RWPE1 (cell line): Measurements from ENCODE around the gene PTPN4.

Source experiments
- CTCF ChIA-PET: fragments of 350-600 bp; sonication (Branson Sonifier 250); formaldehyde crosslinking; extraction: SDS; loops from one replicate; lab custom pipeline; 2021; lab: Yijun Ruan, JAX
- POLR2A ChIA-PET: fragments of 400-600 bp; formaldehyde crosslinking; extraction: SDS; loops from one replicate; lab custom pipeline; 2020; ENCODE audit warnings: antibody characterized with exemption; ENCODE audit not compliant: low non-redundant PET; lab: Yijun Ruan, JAX
- DNase-seq: peaks from one replicate; pipeline ENCODE4 v3.0.0; 2012; ENCODE audit warnings: low spot score
- H3K27ac ChIP-seq: fragments of 450-650 bp; 2 replicates; pipeline ENCODE4 v1.5.1; 2017
- TF ChIP-seq, protein P1 (sequence below): fragments of 450-650 bp; conservative IDR thresholded peaks from 2 replicates; pipeline ENCODE4 v1.5.1; 2017; ENCODE audit warnings: low read depth, mild to moderate bottlenecking

PTPN4 gene

DNA sequence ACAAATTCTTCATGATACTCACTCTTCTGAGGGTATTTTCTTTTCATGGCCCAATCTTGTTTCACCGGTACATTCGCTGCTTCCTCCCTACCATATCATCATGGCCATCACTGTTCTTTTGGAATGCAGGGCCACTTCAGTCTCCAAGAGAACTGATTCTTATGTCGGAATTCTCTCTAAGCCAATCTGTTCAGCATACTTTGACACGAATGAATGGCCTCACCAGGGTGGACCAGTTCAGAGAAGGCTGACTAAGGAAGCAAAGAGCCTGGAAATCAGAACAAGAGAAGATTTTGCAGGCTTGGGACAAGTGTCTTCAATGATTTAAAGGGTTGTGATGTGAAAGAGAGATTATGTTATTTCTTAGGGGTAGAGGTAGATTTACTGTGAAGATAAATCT, 248.1 kb downstream of the PTPN4 start:
- TF ChIP-seq, protein P1, sequence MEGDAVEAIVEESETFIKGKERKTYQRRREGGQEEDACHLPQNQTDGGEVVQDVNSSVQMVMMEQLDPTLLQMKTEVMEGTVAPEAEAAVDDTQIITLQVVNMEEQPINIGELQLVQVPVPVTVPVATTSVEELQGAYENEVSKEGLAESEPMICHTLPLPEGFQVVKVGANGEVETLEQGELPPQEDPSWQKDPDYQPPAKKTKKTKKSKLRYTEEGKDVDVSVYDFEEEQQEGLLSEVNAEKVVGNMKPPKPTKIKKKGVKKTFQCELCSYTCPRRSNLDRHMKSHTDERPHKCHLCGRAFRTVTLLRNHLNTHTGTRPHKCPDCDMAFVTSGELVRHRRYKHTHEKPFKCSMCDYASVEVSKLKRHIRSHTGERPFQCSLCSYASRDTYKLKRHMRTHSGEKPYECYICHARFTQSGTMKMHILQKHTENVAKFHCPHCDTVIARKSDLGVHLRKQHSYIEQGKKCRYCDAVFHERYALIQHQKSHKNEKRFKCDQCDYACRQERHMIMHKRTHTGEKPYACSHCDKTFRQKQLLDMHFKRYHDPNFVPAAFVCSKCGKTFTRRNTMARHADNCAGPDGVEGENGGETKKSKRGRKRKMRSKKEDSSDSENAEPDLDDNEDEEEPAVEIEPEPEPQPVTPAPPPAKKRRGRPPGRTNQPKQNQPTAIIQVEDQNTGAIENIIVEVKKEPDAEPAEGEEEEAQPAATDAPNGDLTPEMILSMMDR, result no peak
- H3K27ac ChIP-seq, result no peak overlapping the region
- DNase-seq, result no peak
- CTCF ChIA-PET, result no interaction called here
- POLR2A ChIA-PET, result no interaction called here

DNA sequence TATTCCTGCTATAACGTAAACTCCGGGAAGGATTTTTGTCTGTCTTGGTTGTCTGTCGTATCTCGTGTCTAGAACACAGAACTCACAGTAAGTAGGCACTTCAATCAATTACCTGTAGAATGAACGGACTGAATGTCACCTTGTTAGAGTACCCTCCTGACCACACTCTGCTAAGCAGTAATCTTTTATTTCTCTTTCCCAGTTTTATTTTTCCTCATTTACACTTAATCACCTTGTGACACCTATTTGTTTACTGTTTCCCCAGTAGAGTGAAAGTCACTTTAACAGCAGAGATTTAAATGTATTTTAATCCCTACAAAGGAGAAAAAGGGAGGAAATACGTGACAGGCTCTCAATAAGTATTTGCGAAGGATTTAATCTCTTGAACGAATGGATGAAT, 252.6 kb downstream of the PTPN4 start:
- DNase-seq, result no peak
- peak overlapping the region; percentile 49 for H3K27ac ChIP-seq
- ChIA-PET POLR2A (no interaction called here), CTCF (no interaction called here)
- TF ChIP-seq, protein P1, result no peak

DNA sequence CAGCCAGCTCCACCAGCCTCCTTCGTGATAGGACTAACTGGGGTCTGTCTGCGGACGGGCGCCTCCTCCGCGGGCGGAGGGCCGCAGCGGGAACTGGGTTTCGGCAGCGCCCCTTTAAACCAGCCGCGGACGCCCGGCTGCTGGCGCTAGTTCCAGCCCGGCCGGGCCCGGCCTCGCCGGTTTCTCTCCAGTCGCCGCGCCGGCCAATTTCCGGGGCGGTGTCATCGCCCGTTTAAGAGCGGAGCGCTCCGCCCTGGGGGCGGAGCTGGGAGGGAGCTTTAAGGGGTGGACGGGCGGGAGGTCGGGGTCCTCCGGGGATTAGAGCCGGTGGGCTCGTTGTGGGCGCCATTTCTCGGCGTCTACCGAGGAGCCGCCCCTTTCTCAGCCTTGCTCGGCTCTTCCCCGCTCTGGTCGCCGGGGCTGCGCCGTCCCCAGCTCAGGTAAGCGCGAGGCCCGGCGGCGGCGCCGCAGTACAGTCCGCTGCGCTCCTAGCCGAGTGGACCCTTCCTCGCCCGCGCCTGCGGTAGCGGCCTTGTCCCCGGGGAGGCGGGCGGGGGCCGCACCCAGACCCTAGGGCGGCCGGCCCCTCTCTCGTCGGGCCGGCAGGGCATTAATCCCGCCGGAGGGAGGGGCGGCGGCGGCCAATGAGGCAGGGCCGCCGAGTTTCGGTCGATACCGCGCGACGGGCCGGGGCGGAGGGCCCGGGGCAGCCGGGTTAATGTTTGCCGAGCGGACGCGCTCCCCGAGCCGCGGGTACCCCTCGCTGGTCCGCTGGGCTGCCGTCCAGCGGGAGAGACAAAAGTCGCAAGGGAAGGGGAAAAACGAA, 253.3 kb downstream of the PTPN4 start, which contains the start of gene EPB41L5:
Gene EPB41L5, plus strand, starts transcription at position 307 of the 826 bp plus-strand sequence. CDS start 6,008 bp downstream, outside the sequence.
- H3K27ac ChIP-seq, result peak within 1 kb of the TSS; percentile 49
- POLR2A ChIA-PET, result no interaction called here
- CTCF ChIA-PET, result interaction anchor here (0.9 kb wide), 1 partner anchor 310 kb away, joined by 3 read pairs; no protein-coding TSS in a partner anchor
- peak; percentile 88 for DNase-seq
- TF ChIP-seq, protein P1, result no peak

DNA sequence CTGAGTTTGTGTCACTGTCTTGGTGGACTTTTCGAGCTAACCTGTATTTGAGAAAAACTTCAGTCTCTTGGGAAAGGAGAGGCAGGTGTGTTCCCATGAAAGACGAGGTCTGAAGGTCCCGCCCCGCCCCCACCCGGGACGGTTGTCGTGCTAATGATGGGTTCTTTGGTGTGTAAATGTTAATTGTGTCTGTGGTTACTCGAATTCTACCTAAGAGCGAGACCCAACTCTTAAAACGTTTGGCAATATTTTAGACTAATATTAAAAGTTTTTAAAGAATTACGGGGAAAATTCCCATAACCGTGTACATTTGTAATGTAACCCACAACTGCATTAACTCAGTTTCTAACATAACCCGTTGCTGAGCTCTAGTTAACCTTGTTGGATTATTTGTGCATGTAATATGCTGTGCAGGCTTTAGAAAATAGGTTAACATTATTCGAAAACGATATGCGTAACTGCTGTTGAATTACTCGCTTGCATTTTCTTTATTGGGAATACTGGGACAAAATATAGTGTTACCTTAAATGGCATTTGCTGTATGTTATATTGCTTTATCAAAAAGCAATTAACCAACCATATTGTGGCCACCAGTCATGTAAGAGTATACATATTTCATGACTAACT, 254.0 kb downstream of the PTPN4 start:
- POLR2A ChIA-PET, result no interaction called here
- TF ChIP-seq, protein P1, result no peak
- CTCF ChIA-PET, result interaction anchor here (0.9 kb wide), 1 partner anchor 311 kb away, joined by 3 read pairs; no protein-coding TSS in a partner anchor
- DNase-seq, result peak; percentile 43
- H3K27ac ChIP-seq, result no peak overlapping the region; the same call in 1 of the 2 replicates

DNA sequence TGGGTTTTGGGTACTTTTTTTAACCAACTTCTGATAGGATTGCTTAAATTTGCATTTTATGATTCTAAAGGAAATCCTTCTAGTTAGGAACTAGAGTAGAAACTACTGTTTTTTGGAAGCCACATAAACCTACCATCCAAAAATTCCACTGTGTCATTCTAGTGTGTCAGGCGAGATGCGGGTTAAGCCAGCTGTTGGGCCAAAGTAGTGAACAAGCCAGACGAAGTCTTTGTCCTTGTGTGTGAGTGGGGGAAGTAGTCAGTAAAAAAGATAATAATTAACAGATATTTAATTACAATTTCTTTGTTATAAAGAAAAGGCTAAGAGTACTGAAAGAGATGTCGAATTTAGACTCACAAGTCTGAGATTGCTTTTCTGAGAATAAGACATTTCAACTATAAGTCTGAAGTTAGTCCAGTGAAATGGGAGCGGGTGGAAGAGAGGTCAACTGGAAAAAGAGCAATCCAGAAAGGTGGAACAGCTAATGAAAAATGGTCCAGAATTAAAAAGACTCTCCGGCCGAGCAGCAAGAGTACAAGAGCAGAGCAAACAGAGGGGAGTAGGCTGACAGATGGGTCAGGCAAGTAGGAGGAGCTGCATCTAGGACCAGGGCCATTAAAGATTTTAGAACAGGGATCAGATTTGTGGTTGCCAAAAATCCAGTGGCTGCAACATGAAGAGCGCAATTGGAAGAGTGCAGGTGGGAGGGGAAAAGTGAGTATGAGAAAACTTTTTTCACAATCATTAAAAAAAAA, 254.7 kb downstream of the PTPN4 start:
- TF ChIP-seq, protein P1, result no peak
- CTCF ChIA-PET, result no interaction called here
- POLR2A ChIA-PET, result no interaction called here
- H3K27ac ChIP-seq, result no peak overlapping the region
- no peak for DNase-seq

DNA sequence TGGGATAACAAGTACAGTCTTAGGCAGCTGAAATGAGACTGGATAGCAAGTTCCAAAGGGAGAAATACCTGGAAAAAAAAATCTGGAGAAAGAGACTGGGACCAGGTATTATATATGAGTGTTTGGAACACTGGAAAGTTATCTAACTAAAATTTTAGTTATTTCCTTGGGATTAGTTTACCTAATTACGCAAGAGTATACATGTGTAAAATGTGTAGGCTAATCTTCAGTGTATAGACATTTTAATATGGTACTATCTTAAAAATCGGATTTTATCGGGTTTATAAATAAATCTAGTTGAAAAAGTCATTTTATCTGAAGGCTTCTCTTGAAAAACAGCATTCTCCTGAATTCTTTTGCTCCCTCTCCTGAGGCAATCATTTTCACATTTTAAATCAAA, 257.1 kb downstream of the PTPN4 start:
- POLR2A ChIA-PET, result no interaction called here
- DNase-seq, result no peak
- TF ChIP-seq, protein P1, result no peak
- CTCF ChIA-PET, result no interaction called here
- H3K27ac ChIP-seq, result no peak overlapping the region
